ENCODE data around the gene JPH4. TPM values are rescaled to one million over a fixed set of nuclear protein-coding genes. Genes with fewer than 3 reads are reported as not detected.

The JPH4 gene
- total RNA-seq, 2 experiments from 2014 or later = not detected

DNA sequence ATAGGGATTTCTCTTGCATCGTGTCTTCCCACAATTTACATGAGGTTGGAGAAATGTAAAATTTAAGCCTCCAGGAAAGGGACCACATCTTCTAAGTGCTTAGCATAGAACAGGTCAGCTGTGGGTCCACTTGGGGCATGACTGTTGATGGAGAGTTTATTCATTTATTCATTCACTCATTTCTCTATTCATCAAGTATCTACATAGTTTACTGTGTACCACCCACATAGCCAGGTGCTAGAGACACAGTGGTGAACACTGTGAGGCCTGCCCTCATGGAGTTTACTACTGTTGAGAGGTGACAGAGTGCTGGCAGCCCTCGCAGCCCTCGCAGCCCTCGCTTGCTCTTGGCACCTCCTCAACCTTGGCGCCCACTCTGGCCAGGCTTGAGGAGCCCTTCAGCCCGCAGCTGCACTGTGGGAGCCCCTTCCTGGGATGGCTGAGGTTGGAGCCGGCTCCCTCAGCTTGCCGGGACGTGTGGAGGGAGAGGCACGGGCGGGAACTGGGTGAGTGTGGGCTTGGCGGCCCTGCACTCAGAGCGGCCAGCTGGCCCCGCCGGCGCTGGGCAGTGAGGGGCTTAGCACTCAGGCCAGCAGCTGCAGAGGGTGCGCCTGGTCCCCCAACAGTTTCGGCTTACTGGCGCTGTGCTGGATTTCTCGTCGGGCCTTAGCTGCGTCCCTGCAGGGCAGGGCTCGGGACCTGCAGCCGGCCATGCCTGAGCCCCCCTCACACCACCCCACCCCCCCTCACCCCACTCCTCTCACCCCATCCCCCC, 1.7 kb upstream of the JPH4 start:
- no peak overlapping the region for H3K4me3 ChIP-seq (ENCODE audit: low read depth, low read length, poor library complexity, severe bottlenecking)
- TF ChIP-seq, protein P1, sequence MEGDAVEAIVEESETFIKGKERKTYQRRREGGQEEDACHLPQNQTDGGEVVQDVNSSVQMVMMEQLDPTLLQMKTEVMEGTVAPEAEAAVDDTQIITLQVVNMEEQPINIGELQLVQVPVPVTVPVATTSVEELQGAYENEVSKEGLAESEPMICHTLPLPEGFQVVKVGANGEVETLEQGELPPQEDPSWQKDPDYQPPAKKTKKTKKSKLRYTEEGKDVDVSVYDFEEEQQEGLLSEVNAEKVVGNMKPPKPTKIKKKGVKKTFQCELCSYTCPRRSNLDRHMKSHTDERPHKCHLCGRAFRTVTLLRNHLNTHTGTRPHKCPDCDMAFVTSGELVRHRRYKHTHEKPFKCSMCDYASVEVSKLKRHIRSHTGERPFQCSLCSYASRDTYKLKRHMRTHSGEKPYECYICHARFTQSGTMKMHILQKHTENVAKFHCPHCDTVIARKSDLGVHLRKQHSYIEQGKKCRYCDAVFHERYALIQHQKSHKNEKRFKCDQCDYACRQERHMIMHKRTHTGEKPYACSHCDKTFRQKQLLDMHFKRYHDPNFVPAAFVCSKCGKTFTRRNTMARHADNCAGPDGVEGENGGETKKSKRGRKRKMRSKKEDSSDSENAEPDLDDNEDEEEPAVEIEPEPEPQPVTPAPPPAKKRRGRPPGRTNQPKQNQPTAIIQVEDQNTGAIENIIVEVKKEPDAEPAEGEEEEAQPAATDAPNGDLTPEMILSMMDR (conservative IDR thresholded peaks at IDR 0.05; ENCODE audit: low read length) = no peak
- no peak for TF ChIP-seq EZH2phosphoT487 (IDR thresholded peaks at IDR 0.05; ENCODE audit: borderline replicate concordance, low read depth, low read length)
- H3K4me2 ChIP-seq (ENCODE audit: low read length) = no peak overlapping the region
- H3K9me3 ChIP-seq (ENCODE audit: low read length) = no peaks in the 10 kb centered on the region
- H3K9me2 ChIP-seq (ENCODE audit: insufficient read depth, low read length) = no peaks in the 10 kb centered on the region
- no TSS peak for BruUV-seq (replicated peaks)
- no peak overlapping the region for H3K27ac ChIP-seq (ENCODE audit: low read depth, low read length, poor library complexity, severe bottlenecking)
- POLR2A ChIA-PET = interaction anchor here (0.9 kb wide), 1 partner anchor 13 kb away, joined by 3 read pairs; the partner anchor contains the start of gene AP1G2
- H3K79me2 ChIP-seq (ENCODE audit: insufficient read depth, low read depth, low read length) = no peaks in the 10 kb centered on the region
- no peak overlapping the region for H2AFZ ChIP-seq (ENCODE audit: low read length)
- no peaks in the 10 kb centered on the region for H3K4me1 ChIP-seq (ENCODE audit: insufficient read depth, low read length, poor library complexity, severe bottlenecking)
- no peaks in the 10 kb centered on the region for H4K20me1 ChIP-seq (ENCODE audit: insufficient read depth, low read length)
- intact Hi-C loops (cut with micrococcal nuclease; ENCODE audit: unreplicated experiment) = no loop called here
- H3K36me3 ChIP-seq (ENCODE audit: insufficient read depth, low read length) = no peaks in the 10 kb centered on the region
- CTCF ChIA-PET (ENCODE audit: unreplicated experiment) = no interaction called here
- no peak for DNase-seq (ENCODE audit: low spot score)

DNA sequence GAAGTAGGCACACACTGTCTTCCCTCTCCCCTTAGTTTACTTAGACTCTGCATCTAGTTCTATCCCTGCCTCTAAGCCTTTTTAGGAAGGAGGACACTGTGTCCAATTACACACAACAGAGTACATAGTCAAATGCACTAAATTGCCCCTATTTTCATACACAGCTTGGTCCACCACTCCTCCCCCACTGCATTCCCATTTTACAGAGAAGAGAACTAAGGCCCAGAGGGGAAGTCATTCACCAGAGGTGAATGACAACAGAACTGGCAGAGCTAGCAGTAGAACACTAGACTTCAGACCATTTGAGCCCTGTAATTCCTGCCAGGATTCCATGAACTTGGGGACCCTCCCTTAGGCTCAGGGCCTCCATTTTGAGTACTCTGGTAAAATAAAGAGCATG, 1.1 kb upstream of the JPH4 start:
- H3K4me1 ChIP-seq (ENCODE audit: insufficient read depth, low read length, poor library complexity, severe bottlenecking) = no peaks in the 10 kb centered on the region
- no TSS peak for BruUV-seq (replicated peaks)
- ChIA-PET POLR2A (interaction anchor here (0.6 kb wide), 1 partner anchor 514 kb away, joined by 3 read pairs; no protein-coding TSS in a partner anchor), CTCF (ENCODE audit: unreplicated experiment) (no interaction called here)
- no peaks in the 10 kb centered on the region for H3K79me2 ChIP-seq (ENCODE audit: insufficient read depth, low read depth, low read length)
- no peak overlapping the region for H3K4me2 ChIP-seq (ENCODE audit: low read length)
- no peak overlapping the region for H2AFZ ChIP-seq (ENCODE audit: low read length)
- H3K36me3 ChIP-seq (ENCODE audit: insufficient read depth, low read length) = no peaks in the 10 kb centered on the region
- H3K27ac ChIP-seq (ENCODE audit: low read depth, low read length, poor library complexity, severe bottlenecking) = no peak overlapping the region
- no peak for DNase-seq (ENCODE audit: low spot score)
- no peaks in the 10 kb centered on the region for H4K20me1 ChIP-seq (ENCODE audit: insufficient read depth, low read length)
- intact Hi-C loops (cut with micrococcal nuclease; ENCODE audit: unreplicated experiment) = no loop called here
- no peaks in the 10 kb centered on the region for H3K9me2 ChIP-seq (ENCODE audit: insufficient read depth, low read length)
- no peaks in the 10 kb centered on the region for H3K9me3 ChIP-seq (ENCODE audit: low read length)
- no peak for TF ChIP-seq EZH2phosphoT487 (IDR thresholded peaks at IDR 0.05; ENCODE audit: borderline replicate concordance, low read depth, low read length)
- TF ChIP-seq, protein P1 (conservative IDR thresholded peaks at IDR 0.05; ENCODE audit: low read length) = no peak
- no peak overlapping the region for H3K4me3 ChIP-seq (ENCODE audit: low read depth, low read length, poor library complexity, severe bottlenecking)

DNA sequence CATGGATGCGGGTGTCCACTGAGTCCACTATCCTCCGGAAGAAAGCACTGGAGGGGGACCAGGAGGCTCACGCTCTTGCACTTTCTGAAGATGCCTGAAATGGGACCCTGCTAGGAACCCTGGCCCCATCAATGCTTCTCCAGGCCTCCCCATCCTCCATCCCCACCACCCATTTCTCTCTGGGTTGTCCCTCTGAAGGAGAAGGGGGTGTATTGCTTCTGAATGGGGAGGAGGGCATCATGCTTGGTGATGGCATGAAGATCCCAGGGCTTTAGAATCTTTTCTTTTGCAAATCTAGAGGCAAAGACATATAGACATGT, 681 bp upstream of the JPH4 start:
- Histone ChIP-seq H3K9me2 (ENCODE audit: insufficient read depth, low read length) (no peaks in the 10 kb centered on the region), H3K27ac (ENCODE audit: low read depth, low read length, poor library complexity, severe bottlenecking) (no peak overlapping the region), H4K20me1 (ENCODE audit: insufficient read depth, low read length) (no peaks in the 10 kb centered on the region), H2AFZ (ENCODE audit: low read length) (no peak overlapping the region), H3K4me2 (ENCODE audit: low read length) (no peak overlapping the region), H3K4me3 (ENCODE audit: low read depth, low read length, poor library complexity, severe bottlenecking) (no peak overlapping the region), H3K79me2 (ENCODE audit: insufficient read depth, low read depth, low read length) (no peaks in the 10 kb centered on the region), H3K36me3 (ENCODE audit: insufficient read depth, low read length) (no peaks in the 10 kb centered on the region), H3K9me3 (ENCODE audit: low read length) (no peaks in the 10 kb centered on the region), H3K4me1 (ENCODE audit: insufficient read depth, low read length, poor library complexity, severe bottlenecking) (no peaks in the 10 kb centered on the region)
- POLR2A ChIA-PET = interaction anchor here (0.6 kb wide), 1 partner anchor 513 kb away, joined by 3 read pairs; no protein-coding TSS in a partner anchor
- CTCF ChIA-PET (ENCODE audit: unreplicated experiment) = no interaction called here
- no TSS peak for BruUV-seq (replicated peaks)
- intact Hi-C loops (cut with micrococcal nuclease; ENCODE audit: unreplicated experiment) = no loop called here
- no peak for DNase-seq (ENCODE audit: low spot score)
- TF ChIP-seq, protein P1 (conservative IDR thresholded peaks at IDR 0.05; ENCODE audit: low read length) = no peak
- TF ChIP-seq EZH2phosphoT487 (IDR thresholded peaks at IDR 0.05; ENCODE audit: borderline replicate concordance, low read depth, low read length) = no peak

All from OCI-LY7 (cell line).